Neuronal stem cell (in vitro differentiated cells): ENCODE results near the gene PCP4.

ENCODE experiments used
- DNase-seq: peaks from one replicate; pipeline ENCODE4 v3.0.0-alpha.2; 2013; ENCODE audit warnings: low spot score
- H2AFZ ChIP-seq: one replicate; pipeline ENCODE4 v1.6.1; 2013; ENCODE audit warnings: mild to moderate bottlenecking, low read length, inconsistent platforms
- H2AK5ac ChIP-seq: 2 replicates; pipeline ENCODE4 v1.6.1; 2013; ENCODE audit warnings: low read depth, mild to moderate bottlenecking, inconsistent platforms, low read length, moderate library complexity, mixed read lengths
- H2BK120ac ChIP-seq: 2 replicates; pipeline ENCODE4 v1.6.1; 2013; ENCODE audit warnings: low read depth, mild to moderate bottlenecking, inconsistent platforms, low read length, moderate library complexity, mixed read lengths
- H2BK12ac ChIP-seq: one replicate; pipeline ENCODE4 v1.6.1; 2013; ENCODE audit warnings: low read length, inconsistent platforms
- H2BK15ac ChIP-seq: 2 replicates; pipeline ENCODE4 v1.6.1; 2013; ENCODE audit warnings: mild to moderate bottlenecking, low read length, inconsistent platforms, mixed read lengths
- H2BK5ac ChIP-seq: one replicate; pipeline ENCODE4 v1.6.1; 2013; ENCODE audit warnings: inconsistent platforms, mild to moderate bottlenecking, low read length, moderate library complexity
- H3K14ac ChIP-seq: one replicate; pipeline ENCODE4 v1.6.1; 2013; ENCODE audit warnings: low read length, inconsistent platforms
- H3K18ac ChIP-seq: 2 replicates; pipeline ENCODE4 v1.6.1; 2013; ENCODE audit warnings: low read length, inconsistent platforms
- H3K23ac ChIP-seq: 2 replicates; pipeline ENCODE4 v1.6.1; 2013; ENCODE audit warnings: low read depth, mild to moderate bottlenecking, mixed read lengths, low read length, inconsistent platforms; ENCODE audit not compliant: poor library complexity
- H3K27ac ChIP-seq: replicated peaks from 3 replicates; pipeline ENCODE4 v1.5.1; 2013; ENCODE audit warnings: low read length, inconsistent platforms
- H3K27me3 ChIP-seq, 3 experiments: 2 replicates each; pipeline ENCODE4 v1.6.1; 2013; ENCODE audit warnings: low read length in 3 of 3, mild to moderate bottlenecking in 2 of 3, inconsistent platforms in 1 of 3, low read depth in 1 of 3, mixed read lengths in 1 of 3, moderate library complexity in 1 of 3; ENCODE audit not compliant: control insufficient read depth in 3 of 3, insufficient read depth in 3 of 3
- H3K36me3 ChIP-seq, 2 donors: replicated peaks in 1 of 2; 2 replicates each; pipeline ENCODE4 v1.6.1; 2013; ENCODE audit warnings: low read length in 2 of 2; ENCODE audit not compliant: control insufficient read depth in 2 of 2, insufficient read depth in 2 of 2
- H3K4ac ChIP-seq: 2 replicates; pipeline ENCODE4 v1.6.1; 2013; ENCODE audit warnings: inconsistent platforms, mild to moderate bottlenecking, low read length, moderate library complexity
- H3K4me1 ChIP-seq, 2 donors: 1 replicate in 1 of 2; 2 replicates in 1 of 2; pipeline ENCODE4 v1.6.1; 2013; ENCODE audit warnings: low read length in 2 of 2, low read depth in 1 of 2; ENCODE audit not compliant: control insufficient read depth in 2 of 2, insufficient read depth in 1 of 2
- H3K4me2 ChIP-seq: one replicate; pipeline ENCODE4 v1.6.1; 2013; ENCODE audit warnings: mild to moderate bottlenecking, low read length, inconsistent platforms; ENCODE audit not compliant: insufficient read depth, poor library complexity, severe bottlenecking
- H3K4me3 ChIP-seq, 2 donors: 2 replicates each; pipeline ENCODE4 v1.5.1; 2013; ENCODE audit warnings: low read length in 2 of 2, mild to moderate bottlenecking in 2 of 2, inconsistent platforms in 1 of 2, moderate library complexity in 1 of 2
- H3K79me1 ChIP-seq: one replicate; pipeline ENCODE4 v1.6.1; 2013; ENCODE audit warnings: low read depth, mild to moderate bottlenecking, inconsistent platforms, low read length, moderate library complexity
- H3K9ac ChIP-seq: one replicate; pipeline ENCODE4 v1.6.1; 2013; ENCODE audit warnings: mild to moderate bottlenecking, low read depth, low read length, inconsistent platforms; ENCODE audit not compliant: poor library complexity
- H3K9me3 ChIP-seq, 2 donors: replicated peaks in 1 of 2; 2 replicates each; pipeline versions ENCODE3 to v1.6.1; 2013; ENCODE audit warnings: low read length in 2 of 2, mild to moderate bottlenecking in 2 of 2, inconsistent platforms in 1 of 2, low read depth in 1 of 2, mixed read lengths in 1 of 2, moderate library complexity in 1 of 2; ENCODE audit not compliant: control insufficient read depth in 2 of 2, insufficient read depth in 1 of 2
- H4K8ac ChIP-seq: one replicate; pipeline ENCODE4 v1.6.1; 2013; ENCODE audit warnings: low read depth, mild to moderate bottlenecking, inconsistent platforms, low read length, moderate library complexity
- H4K91ac ChIP-seq: one replicate; pipeline ENCODE4 v1.6.1; 2013; ENCODE audit warnings: low read length, low read depth, mild to moderate bottlenecking, inconsistent platforms; ENCODE audit not compliant: poor library complexity
- WGBS, 2 donors: extraction: QIAGEN DNeasy Blood & Tissue Kit; methylation state at CpG; one replicate each; pipeline ENCODE4 v1.1.7; 2013; ENCODE audit warnings: missing lambda C conversion rate in 2 of 2, mixed read lengths in 1 of 2; ENCODE audit not compliant: insufficient read length in 2 of 2, insufficient replicate concordance in 1 of 2; ENCODE audit errors: extremely low coverage in 2 of 2; 5-methylcytosine and 5-hydroxymethylcytosine counted together

The PCP4 gene

DNA sequence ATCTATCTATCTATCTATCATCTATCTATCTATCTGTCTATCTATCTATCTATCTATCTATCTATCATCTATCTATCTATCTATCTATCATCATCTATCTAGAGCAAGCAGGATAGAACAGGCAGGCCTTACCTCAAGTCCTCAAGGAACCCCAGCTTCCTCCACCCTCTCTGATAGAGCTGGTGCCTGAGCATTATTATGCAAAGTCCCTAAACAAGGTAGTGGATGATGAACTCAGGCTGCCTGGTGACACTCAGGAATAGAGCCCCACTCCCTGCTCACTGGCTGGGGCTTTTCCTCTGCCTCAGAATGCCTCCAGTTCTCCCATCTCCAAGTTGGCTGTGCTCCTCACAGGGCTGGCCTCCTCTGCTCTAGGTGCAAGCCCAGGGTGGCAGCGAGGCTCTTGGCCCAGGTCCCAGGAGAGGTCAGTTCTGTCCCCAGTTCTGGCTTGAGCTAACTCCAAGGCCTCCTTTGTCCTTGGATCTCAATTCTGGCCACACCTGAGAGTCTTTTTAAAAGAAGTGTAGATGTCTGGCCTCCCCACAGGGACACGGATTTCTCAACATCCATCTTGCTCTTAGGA lies 60.2 kb downstream of the PCP4 start:
- H3K36me3 ChIP-seq, result no peaks in the 10 kb centered on the region
- no CpG with 5 or more reads among the region's 2 CpGs for WGBS, 2 donors
- no peak overlapping the region for H2AFZ ChIP-seq
- H3K27me3 ChIP-seq, result no peaks in the 10 kb centered on the region
- H3K18ac ChIP-seq, result no peak overlapping the region
- no peak overlapping the region for H3K27ac ChIP-seq
- H3K4me3 ChIP-seq, result no peak overlapping the region
- no peaks in the 10 kb centered on the region for H3K9me3 ChIP-seq
- H3K9ac ChIP-seq, result no peak overlapping the region
- H2AK5ac ChIP-seq, result no peak overlapping the region
- no peak overlapping the region for H2BK15ac ChIP-seq
- H3K4me1 ChIP-seq, result no peaks in the 10 kb centered on the region
- peak overlapping the region; percentile 25 for H2BK12ac ChIP-seq
- H3K4me2 ChIP-seq, result no peak overlapping the region
- no peak overlapping the region for H2BK120ac ChIP-seq
- no peak overlapping the region for H3K23ac ChIP-seq
- DNase-seq, result no peak
- H4K91ac ChIP-seq, result no peak overlapping the region
- H3K79me1 ChIP-seq, result no peaks in the 10 kb centered on the region
- no peak overlapping the region for H2BK5ac ChIP-seq
- no peak overlapping the region for H3K4ac ChIP-seq
- no peak overlapping the region for H4K8ac ChIP-seq
- H3K14ac ChIP-seq, result no peak overlapping the region

DNA sequence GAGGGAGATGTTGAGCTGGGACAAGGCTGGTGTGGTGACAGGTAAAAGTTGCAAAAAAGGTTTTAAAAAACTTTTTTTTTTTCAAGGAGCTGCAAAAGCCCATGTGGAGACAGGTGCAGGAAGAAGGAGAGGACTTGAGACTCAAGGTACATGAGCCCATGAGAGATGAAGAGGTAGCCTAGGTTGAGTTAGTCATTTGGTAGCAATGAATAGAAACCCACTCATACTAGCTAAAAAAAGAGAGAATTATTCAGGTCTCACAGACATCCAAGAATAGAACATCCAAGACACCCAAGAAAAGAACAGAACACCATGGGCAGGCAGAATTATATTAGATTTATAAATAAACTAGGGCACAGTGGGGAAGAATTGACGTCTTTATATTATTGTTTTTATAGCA lies 65.1 kb downstream of the PCP4 start:
- no CpG with 5 or more reads among the region's 1 CpG for WGBS, 2 donors
- H3K79me1 ChIP-seq, result no peaks in the 10 kb centered on the region
- no peaks in the 10 kb centered on the region for H3K36me3 ChIP-seq

DNA sequence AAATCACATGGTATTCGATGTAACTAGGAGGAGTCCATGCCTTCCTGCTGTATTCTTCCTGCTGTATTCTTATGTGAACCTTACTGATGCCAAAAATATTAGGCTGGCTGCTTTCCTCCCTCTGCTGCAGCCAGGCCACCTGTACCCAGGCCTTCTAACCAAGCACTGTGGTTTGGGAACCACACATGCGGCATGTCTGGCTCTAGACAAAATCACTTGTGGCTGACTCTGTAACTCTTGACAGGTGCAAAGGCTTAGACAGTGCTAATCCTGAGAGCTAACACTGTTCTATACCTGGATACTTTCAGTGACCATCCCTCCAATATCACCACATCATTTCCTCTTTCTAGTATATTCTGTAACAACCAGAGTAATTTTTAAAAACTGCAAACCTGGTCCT lies 67.7 kb downstream of the PCP4 start:
- Histone ChIP-seq H2BK12ac (no peak overlapping the region), H3K4me3 (no peak overlapping the region), H3K18ac (no peak overlapping the region), H3K9ac (no peak overlapping the region), H2AFZ (no peak overlapping the region), H3K36me3 (no peaks in the 10 kb centered on the region), H3K23ac (no peak overlapping the region), H2BK120ac (no peak overlapping the region), H2BK5ac (no peak overlapping the region), H3K4ac (no peak overlapping the region), H3K79me1 (no peaks in the 10 kb centered on the region), H3K9me3 (peaks cover 0 to 2% of the 10 kb centered on the region in 2 donors), H2AK5ac (no peak overlapping the region), H3K4me1 (peaks cover 0 to 5% of the 10 kb centered on the region in 2 donors), H4K91ac (no peak overlapping the region), H3K14ac (no peak overlapping the region), H3K27ac (no peak overlapping the region), H3K27me3 (no peaks in the 10 kb centered on the region), H2BK15ac (no peak overlapping the region), H4K8ac (no peak overlapping the region), H3K4me2 (no peak overlapping the region)
- DNase-seq, result no peak
- no CpG with 5 or more reads among the region's 2 CpGs for WGBS, 2 donors

More for the DNA sequence above, 65.1 kb downstream of the PCP4 start:
- Histone ChIP-seq H3K4me2 (no peak overlapping the region), H3K18ac (no peak overlapping the region), H4K91ac (no peak overlapping the region), H3K4ac (no peak overlapping the region), H3K4me1 (no peaks in the 10 kb centered on the region), H3K27ac (no peak overlapping the region), H2BK12ac (no peak overlapping the region), H4K8ac (no peak overlapping the region), H3K14ac (no peak overlapping the region), H3K9me3 (no peaks in the 10 kb centered on the region), H2BK15ac (no peak overlapping the region), H3K23ac (no peak overlapping the region), H2AFZ (no peak overlapping the region), H3K27me3 (no peaks in the 10 kb centered on the region), H3K4me3 (no peak overlapping the region), H2BK120ac (no peak overlapping the region), H2AK5ac (no peak overlapping the region), H3K9ac (no peak overlapping the region), H2BK5ac (no peak overlapping the region)
- DNase-seq, result no peak

DNA sequence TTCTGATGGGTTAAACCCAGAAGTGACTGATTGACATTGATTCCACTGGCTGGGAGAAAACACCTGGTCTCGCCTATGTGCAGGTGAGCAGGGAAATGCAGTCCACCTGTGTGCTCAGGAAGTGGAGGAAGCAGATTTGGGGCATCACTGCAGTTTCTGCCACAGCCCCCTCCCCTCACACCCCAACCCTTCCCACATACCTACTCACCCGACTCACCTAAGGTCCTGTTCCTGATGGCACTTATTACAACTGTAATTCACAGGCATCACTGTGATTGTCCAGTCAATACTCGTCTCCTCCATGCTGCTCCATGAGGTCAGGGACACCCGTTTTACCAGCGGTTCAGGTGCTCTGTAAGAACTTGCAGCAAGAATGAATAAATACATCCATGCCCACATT lies 68.5 kb downstream of the PCP4 start:
- Histone ChIP-seq H3K9ac (no peak overlapping the region), H3K4me3 (no peak overlapping the region), H3K36me3 (no peaks in the 10 kb centered on the region), H3K14ac (no peak overlapping the region), H2BK15ac (no peak overlapping the region), H2BK5ac (no peak overlapping the region), H2BK12ac (no peak overlapping the region), H2AK5ac (no peak overlapping the region), H3K79me1 (no peaks in the 10 kb centered on the region), H2BK120ac (no peak overlapping the region), H3K23ac (no peak overlapping the region), H3K18ac (no peak overlapping the region), H4K91ac (no peak overlapping the region), H3K4me2 (no peak overlapping the region), H2AFZ (no peak overlapping the region), H3K4me1 (peaks cover 0 to 5% of the 10 kb centered on the region in 2 donors), H3K9me3 (peaks cover 0 to 2% of the 10 kb centered on the region in 2 donors), H4K8ac (no peak overlapping the region), H3K27me3 (no peaks in the 10 kb centered on the region), H3K27ac (no peak overlapping the region), H3K4ac (no peak overlapping the region)
- WGBS, 2 donors, result no CpG with 5 or more reads among the region's 5 CpGs
- DNase-seq, result no peak
